Measurements from ENCODE around the gene YY1.
"Not testable (repeated sequence)": the region's sequence is repeated elsewhere in the genome, so short reads cannot be mapped to it uniquely, and the experiment has no call there.

Gene YY1

DNA sequence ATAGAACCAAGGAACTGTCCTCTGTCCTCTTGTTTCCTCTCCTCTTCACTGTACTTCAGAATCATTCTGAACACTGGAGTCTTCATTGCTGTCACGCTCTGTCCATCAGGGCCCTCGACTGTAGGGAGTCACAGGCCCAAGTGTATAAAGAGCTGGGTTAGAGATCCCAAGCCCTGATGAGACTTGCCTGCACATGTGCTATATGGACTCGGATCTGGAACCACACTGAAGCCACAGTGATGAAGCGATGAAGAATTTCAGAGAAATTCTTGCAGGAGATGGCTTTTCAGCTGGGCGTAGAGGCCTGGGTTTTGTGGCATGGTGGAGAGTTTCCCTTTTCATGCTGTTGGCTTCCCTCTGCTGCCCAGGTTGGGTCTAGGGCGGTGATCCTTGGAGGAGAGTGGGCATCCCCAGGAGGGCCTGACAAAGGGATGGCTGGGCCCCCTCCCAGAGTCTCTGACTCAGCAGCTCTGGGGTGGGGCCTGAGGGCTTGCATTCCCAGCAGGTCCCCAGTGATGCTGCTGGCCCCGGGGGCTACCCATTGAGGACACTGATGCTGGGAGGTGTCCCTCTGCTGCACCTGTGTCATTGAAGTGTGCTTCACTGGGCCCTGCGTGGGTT is 39.6 kb upstream of the YY1 start:
- no peak for DNase-seq (ENCODE audit: low read depth)
- no peak for TF ChIP-seq CTCF (IDR thresholded peaks at IDR 0.05; ENCODE audit: low read depth, low read length, missing control alignments)
- no peak overlapping the region for H3K4me3 ChIP-seq (ENCODE audit: low read depth, low read length)

DNA sequence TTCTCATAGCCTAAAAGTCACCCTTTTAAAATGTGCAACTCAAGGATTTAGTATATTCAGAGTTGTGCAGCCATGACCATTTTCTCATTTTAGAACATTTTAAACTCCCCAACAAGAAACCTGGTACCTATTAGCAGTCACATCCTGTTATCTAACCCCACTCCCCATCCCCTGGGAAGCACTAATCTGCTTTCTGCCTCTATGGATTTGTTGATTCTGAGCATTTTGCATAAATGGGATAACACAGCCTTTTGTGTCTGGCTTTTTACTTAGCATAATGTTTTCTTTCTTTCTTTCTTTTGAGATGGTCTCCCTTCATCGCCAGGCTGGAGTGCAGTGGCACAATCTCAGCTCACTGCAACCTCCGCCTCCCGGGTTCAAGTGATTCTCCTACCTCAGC is 38.6 kb upstream of the YY1 start:
- no peak overlapping the region for H3K4me3 ChIP-seq (ENCODE audit: low read depth, low read length)
- no peak for TF ChIP-seq CTCF (IDR thresholded peaks at IDR 0.05; ENCODE audit: low read depth, low read length, missing control alignments)
- no peak for DNase-seq (ENCODE audit: low read depth)

DNA sequence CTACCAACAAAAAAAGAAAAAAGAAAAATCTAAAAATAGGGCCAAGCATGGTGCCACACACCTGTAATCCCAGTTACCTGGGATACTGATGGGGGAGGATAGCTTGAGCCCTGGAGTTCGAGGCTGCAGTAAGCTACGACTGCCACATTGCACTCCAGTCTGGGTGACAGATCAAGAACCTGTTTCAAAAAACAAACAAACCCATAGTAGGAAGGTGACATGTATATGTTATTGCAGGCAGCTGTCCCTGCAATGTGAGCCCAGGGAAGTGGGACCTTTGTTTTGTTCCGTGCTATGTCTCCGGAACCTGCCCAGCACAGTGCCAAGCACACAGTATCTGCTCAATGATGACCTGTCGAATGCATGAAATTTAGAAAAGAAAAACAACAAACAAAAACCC is 37.2 kb upstream of the YY1 start:
- no peak for DNase-seq (ENCODE audit: low read depth)
- H3K4me3 ChIP-seq (ENCODE audit: low read depth, low read length), result no peak overlapping the region
- no peak for TF ChIP-seq CTCF (IDR thresholded peaks at IDR 0.05; ENCODE audit: low read depth, low read length, missing control alignments)

GRCh38 chr14:100202712-100203111 is 36.2 kb upstream of the YY1 start:
- H3K4me3 ChIP-seq (ENCODE audit: low read depth, low read length), result no peak overlapping the region
- DNase-seq (ENCODE audit: low read depth), result no peak
- TF ChIP-seq CTCF (IDR thresholded peaks at IDR 0.05; ENCODE audit: low read depth, low read length, missing control alignments), result no peak

DNA sequence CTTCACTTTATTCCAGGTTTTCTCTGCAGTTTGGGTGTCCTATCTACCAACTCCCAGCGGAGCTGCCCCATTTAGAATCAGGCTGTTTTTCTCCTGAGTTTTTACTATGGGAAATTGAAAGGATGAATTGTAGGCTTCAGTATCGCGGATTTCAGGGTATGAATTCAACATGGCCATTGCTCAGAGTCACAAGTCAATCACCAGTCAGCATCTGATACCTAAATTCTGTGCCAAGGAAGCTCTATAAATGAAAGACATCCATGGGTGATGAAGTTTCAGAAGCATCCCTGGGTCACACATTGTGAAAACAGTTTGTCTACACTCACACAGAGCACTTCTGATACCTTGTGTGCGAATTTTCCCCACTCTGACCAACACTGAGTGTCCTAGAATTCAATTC is 35.8 kb upstream of the YY1 start:
- DNase-seq (ENCODE audit: low read depth), result no peak
- no peak for TF ChIP-seq CTCF (IDR thresholded peaks at IDR 0.05; ENCODE audit: low read depth, low read length, missing control alignments)
- H3K4me3 ChIP-seq (ENCODE audit: low read depth, low read length), result no peak overlapping the region

DNA sequence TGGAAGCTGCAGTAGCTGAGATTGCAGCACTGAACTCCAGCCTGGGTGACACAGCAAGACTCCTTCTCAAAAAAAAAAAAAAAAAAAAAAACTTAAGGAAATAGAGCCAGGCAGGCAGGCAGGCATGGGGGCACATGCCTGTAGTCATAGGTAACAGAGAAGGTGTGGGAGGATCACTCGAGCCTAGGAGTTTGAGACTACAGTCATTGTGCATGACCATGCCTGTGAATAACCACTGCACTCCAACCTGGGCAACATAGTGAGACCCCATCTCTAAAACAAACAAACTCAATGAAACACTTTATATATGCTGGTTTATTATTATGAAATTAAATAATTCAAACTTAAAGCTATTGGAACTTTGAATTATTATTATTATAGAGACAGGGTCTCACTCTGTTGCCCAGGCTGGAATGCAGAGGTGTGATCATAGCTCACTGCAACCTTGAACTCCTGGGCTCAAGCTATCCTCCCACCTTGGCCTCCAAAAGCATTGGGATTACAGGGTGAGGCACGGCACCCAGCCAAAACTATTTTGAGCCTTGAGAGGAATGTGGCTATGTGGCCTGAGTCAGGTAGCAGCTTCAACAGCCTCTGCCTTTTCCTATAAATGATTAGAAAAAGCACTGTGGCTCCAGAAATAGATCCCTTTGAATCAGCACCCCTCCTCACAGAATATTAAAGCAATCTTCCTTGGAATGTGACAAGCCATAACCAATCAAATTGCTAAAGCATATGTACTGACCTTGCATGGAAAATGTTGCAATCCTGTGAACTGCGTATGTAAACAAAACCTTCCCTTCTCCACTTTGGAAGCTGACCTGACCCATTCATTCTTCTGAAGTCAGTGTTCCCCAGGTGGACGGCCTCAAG is 34.7 kb upstream of the YY1 start:
- no peak for DNase-seq (ENCODE audit: low read depth)
- no peak overlapping the region for H3K4me3 ChIP-seq (ENCODE audit: low read depth, low read length)
- TF ChIP-seq CTCF (IDR thresholded peaks at IDR 0.05; ENCODE audit: low read depth, low read length, missing control alignments), result no peak

- H3K4me3 ChIP-seq (ENCODE audit: low read depth, low read length); DNase-seq (ENCODE audit: low read depth): not testable (repeated sequence)
Observed at GRCh38 chr14:100204835-100205167, 34.1 kb upstream of the YY1 start.

DNA sequence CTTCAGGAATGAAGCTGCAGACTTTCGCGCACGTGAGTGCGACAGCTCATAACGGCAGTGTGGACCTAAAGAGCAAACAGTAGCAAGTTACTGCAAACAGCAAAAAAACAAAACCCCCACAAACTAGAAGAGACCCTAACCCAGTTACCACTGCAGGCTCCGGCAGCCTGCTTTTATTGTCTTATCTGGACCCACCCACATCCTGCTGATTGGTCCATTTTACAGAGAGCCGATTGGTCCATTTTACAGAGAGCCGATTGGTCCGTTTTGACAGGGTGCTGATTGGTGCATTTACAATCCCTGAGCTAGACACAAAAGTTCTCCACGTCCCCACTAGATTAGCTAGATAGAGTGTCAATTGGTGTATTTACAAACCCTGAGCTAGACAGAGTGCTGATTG is 31.4 kb upstream of the YY1 start:
- H3K4me3 ChIP-seq (ENCODE audit: low read depth, low read length); DNase-seq (ENCODE audit: low read depth): not testable (repeated sequence)

DNA sequence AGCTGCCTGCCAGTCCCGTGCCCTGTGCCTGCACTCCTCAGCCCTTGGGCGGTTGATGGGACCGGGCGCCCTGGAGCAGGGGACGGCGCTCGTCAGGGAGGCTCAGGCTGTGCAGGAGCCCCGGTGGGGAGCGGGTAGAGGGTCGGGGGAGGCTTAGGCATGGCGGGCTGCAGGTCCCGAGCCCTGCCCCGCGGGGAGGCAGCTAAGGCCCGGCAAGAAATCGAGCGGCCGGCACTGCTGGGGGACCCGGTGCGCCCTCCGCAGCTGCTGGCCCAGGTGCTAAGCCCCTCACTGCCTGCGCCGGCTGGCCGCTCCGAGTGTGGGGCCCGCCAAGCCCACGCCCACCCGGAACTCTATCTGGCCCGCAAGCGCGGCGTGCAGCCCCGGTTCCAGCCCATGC is 30.8 kb upstream of the YY1 start:
- DNase-seq (ENCODE audit: low read depth); H3K4me3 ChIP-seq (ENCODE audit: low read depth, low read length): not testable (repeated sequence)
